Astrocyte of the cerebellum (primary cell): ENCODE data around the gene PBX3.
A peak's percentile ranks its signal among the peaks of the same experiment; 100 is the strongest.

Experiments used
- DNase-seq: peaks from one replicate; pipeline ENCODE4 v3.0.0-alpha.2; 2011; ENCODE audit warnings: low read depth
- H3K4me3 ChIP-seq: 2 replicates; pipeline ENCODE4 v1.5.1; 2011; ENCODE audit warnings: mild to moderate bottlenecking, low read depth, low read length, moderate library complexity
- in situ Hi-C: cut with HindIII; loops from 2 replicates; pipeline ENCODE4 v1.10.0; 2017; ENCODE audit warnings: low sequenced_read_pairs
- TF ChIP-seq, protein P1 (sequence below): IDR thresholded peaks from 2 replicates; pipeline ENCODE4 v1.5.1; 2012; ENCODE audit warnings: low read length, low read depth, moderate library complexity, mild to moderate bottlenecking; ENCODE audit errors: missing control alignments

The PBX3 gene

GRCh38 chr9:125906144-125906543, 159.0 kb downstream of the PBX3 start:
- in situ Hi-C loops = no loop called here
- DNase-seq = peak; percentile 32

GRCh38 chr9:125906893-125907292, 159.7 kb downstream of the PBX3 start:
- no peak overlapping the region for H3K4me3 ChIP-seq
- in situ Hi-C loops = no loop called here
- TF ChIP-seq, protein P1, sequence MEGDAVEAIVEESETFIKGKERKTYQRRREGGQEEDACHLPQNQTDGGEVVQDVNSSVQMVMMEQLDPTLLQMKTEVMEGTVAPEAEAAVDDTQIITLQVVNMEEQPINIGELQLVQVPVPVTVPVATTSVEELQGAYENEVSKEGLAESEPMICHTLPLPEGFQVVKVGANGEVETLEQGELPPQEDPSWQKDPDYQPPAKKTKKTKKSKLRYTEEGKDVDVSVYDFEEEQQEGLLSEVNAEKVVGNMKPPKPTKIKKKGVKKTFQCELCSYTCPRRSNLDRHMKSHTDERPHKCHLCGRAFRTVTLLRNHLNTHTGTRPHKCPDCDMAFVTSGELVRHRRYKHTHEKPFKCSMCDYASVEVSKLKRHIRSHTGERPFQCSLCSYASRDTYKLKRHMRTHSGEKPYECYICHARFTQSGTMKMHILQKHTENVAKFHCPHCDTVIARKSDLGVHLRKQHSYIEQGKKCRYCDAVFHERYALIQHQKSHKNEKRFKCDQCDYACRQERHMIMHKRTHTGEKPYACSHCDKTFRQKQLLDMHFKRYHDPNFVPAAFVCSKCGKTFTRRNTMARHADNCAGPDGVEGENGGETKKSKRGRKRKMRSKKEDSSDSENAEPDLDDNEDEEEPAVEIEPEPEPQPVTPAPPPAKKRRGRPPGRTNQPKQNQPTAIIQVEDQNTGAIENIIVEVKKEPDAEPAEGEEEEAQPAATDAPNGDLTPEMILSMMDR = no peak
- DNase-seq = no peak

More at GRCh38 chr9:125906144-125906543, 159.0 kb downstream of the PBX3 start:
- TF ChIP-seq, protein P1 = no peak
- H3K4me3 ChIP-seq = no peak overlapping the region

- TF ChIP-seq, protein P1 = no peak
- H3K4me3 ChIP-seq = no peak overlapping the region
- no peak for DNase-seq
- in situ Hi-C loops = no loop called here
Measured at GRCh38 chr9:125908136-125908535, 161.0 kb downstream of the PBX3 start.

DNA sequence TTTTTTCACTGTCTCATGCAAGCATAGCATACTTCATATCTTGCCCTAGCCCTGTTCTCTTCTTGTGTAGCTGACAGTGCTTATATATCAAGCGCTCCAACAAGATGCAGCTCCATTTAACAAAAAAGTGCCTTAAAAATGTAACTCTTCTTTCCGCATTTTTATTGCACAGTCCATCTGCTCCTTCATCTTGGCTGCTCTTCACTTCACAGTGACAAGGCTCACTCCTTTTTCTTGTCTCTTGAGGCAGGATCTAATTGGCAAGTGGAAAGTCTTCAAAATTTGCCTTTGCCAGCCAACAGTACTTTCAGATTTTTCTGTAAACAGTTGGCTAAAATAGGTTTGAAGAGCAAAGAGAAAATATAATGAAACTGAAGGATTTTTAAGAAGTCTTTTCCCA, 161.8 kb downstream of the PBX3 start:
- in situ Hi-C loops = no loop called here
- TF ChIP-seq, protein P1 = no peak
- H3K4me3 ChIP-seq = no peak overlapping the region
- DNase-seq = no peak

DNA sequence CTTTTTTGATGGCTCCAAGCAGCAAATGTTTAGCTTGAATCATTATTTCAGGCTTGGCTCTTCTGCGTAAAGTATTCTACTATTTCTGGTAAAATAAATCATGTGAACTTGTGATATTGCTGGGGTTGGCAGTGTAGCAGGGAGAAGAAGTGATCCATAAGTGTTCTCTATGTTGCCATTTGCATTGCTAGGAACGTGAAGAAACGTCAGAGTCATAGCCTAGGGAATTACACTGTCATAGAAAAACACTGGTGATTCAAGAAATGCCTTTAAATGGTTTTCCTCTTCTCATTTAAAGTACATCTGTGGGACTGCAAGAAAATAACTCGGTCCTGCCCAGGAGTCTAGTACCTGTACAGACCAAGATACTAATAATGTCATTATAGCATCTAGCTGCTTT, 162.3 kb downstream of the PBX3 start:
- DNase-seq = no peak
- in situ Hi-C loops = no loop called here
- no peak overlapping the region for H3K4me3 ChIP-seq
- TF ChIP-seq, protein P1 = no peak

- H3K4me3 ChIP-seq = no peak overlapping the region
- no peak for DNase-seq
- in situ Hi-C loops = no loop called here
- TF ChIP-seq, protein P1 = no peak
Measured at GRCh38 chr9:125910286-125910685, 163.1 kb downstream of the PBX3 start.
